Measurements from ENCODE around the gene HECTD1.

- TF ChIP-seq CTCF (IDR thresholded peaks at IDR 0.05 in 4 of 5, conservative IDR thresholded peaks at IDR 0.05 in 1 of 5) (no peak), POLR2A (IDR thresholded peaks at IDR 0.05) (no peak)
Measured at GRCh38 chr14:31170411-31170810, 37.2 kb downstream of the HECTD1 start.
